GM12875 (cell line): ENCODE measurements around the gene LVRN.

Experiments
- H3K4me3 ChIP-seq: one replicate; pipeline ENCODE4 v1.5.1; 2011; ENCODE audit warnings: low read depth, low read length, control low read depth
- CTCF ChIP-seq: IDR thresholded peaks from 2 replicates; pipeline ENCODE4 v1.5.1; 2011; ENCODE audit warnings: low read depth, mild to moderate bottlenecking, control low read depth, inconsistent platforms, low read length, moderate library complexity, borderline replicate concordance; ENCODE audit not compliant: insufficient read depth

The LVRN gene

GRCh38 chr5:115961381-115962238, 665 bp upstream of the LVRN start:
- TF ChIP-seq CTCF, result no peak
- no peak overlapping the region for H3K4me3 ChIP-seq

GRCh38 chr5:115962565-115963402, 509 bp downstream of the LVRN start:
- no peak for TF ChIP-seq CTCF
- no peak overlapping the region for H3K4me3 ChIP-seq

- H3K4me3 ChIP-seq, result no peak overlapping the region
Observed at GRCh38 chr5:115963566-115963965, 1.3 kb downstream of the LVRN start.

GRCh38 chr5:115968770-115969169, 6.5 kb downstream of the LVRN start:
- H3K4me3 ChIP-seq, result no peak overlapping the region
- no peak for TF ChIP-seq CTCF

More at GRCh38 chr5:115963566-115963965, 1.3 kb downstream of the LVRN start:
- no peak for TF ChIP-seq CTCF

GRCh38 chr5:115977096-115977495, 14.8 kb downstream of the LVRN start:
- H3K4me3 ChIP-seq, result no peak overlapping the region
- TF ChIP-seq CTCF, result no peak

GRCh38 chr5:115977988-115978387, 15.7 kb downstream of the LVRN start:
- no peak for TF ChIP-seq CTCF
- no peak overlapping the region for H3K4me3 ChIP-seq

GRCh38 chr5:115978779-115979178, 16.5 kb downstream of the LVRN start:
- no peak overlapping the region for H3K4me3 ChIP-seq

More at GRCh38 chr5:115978779-115979178, 16.5 kb downstream of the LVRN start:
- TF ChIP-seq CTCF, result no peak
